Measurements from ENCODE around the gene DLGAP1. TPM values are rescaled to one million over a fixed set of nuclear protein-coding genes. Genes with fewer than 3 reads are reported as not detected.

The DLGAP1 gene
- total and polyA plus RNA-seq, 10 of the 15 experiments (the other 5 are each of a cell fraction or from before 2014, with no cell fraction given), result 0.23 to 27.6 (median 1.9) TPM

DNA sequence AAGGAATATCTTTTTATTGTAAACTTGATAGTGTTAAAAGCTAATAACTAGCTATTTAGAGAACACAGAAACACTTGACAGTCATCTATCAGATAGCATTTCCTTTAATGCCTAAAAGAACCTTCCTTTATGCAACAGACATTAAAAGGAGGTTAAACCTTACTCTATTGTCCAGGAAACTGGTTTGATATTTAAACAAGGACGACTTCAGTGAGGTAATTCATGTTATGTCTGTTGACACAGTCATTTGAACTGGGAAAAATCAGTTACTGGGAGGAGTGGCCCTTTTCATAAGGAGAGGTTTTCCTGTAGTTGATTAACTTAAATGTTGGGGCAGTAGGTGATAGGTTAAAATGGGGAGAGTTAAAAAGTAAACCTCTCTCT, 998.4 kb downstream of the DLGAP1 start (continued):
- TF ChIP-seq, protein P1, sequence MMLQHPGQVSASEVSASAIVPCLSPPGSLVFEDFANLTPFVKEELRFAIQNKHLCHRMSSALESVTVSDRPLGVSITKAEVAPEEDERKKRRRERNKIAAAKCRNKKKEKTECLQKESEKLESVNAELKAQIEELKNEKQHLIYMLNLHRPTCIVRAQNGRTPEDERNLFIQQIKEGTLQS (IDR thresholded peaks at IDR 0.05; ENCODE audit: borderline replicate concordance, extremely low read depth, low read depth, low read length), result no peak
- TF ChIP-seq, protein P2, sequence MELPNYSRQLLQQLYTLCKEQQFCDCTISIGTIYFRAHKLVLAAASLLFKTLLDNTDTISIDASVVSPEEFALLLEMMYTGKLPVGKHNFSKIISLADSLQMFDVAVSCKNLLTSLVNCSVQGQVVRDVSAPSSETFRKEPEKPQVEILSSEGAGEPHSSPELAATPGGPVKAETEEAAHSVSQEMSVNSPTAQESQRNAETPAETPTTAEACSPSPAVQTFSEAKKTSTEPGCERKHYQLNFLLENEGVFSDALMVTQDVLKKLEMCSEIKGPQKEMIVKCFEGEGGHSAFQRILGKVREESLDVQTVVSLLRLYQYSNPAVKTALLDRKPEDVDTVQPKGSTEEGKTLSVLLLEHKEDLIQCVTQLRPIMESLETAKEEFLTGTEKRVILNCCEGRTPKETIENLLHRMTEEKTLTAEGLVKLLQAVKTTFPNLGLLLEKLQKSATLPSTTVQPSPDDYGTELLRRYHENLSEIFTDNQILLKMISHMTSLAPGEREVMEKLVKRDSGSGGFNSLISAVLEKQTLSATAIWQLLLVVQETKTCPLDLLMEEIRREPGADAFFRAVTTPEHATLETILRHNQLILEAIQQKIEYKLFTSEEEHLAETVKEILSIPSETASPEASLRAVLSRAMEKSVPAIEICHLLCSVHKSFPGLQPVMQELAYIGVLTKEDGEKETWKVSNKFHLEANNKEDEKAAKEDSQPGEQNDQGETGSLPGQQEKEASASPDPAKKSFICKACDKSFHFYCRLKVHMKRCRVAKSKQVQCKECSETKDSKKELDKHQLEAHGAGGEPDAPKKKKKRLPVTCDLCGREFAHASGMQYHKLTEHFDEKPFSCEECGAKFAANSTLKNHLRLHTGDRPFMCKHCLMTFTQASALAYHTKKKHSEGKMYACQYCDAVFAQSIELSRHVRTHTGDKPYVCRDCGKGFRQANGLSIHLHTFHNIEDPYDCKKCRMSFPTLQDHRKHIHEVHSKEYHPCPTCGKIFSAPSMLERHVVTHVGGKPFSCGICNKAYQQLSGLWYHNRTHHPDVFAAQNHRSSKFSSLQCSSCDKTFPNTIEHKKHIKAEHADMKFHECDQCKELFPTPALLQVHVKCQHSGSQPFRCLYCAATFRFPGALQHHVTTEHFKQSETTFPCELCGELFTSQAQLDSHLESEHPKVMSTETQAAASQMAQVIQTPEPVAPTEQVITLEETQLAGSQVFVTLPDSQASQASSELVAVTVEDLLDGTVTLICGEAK (IDR thresholded peaks at IDR 0.05; ENCODE audit: borderline replicate concordance), result no peak
- TF ChIP-seq, protein P3, sequence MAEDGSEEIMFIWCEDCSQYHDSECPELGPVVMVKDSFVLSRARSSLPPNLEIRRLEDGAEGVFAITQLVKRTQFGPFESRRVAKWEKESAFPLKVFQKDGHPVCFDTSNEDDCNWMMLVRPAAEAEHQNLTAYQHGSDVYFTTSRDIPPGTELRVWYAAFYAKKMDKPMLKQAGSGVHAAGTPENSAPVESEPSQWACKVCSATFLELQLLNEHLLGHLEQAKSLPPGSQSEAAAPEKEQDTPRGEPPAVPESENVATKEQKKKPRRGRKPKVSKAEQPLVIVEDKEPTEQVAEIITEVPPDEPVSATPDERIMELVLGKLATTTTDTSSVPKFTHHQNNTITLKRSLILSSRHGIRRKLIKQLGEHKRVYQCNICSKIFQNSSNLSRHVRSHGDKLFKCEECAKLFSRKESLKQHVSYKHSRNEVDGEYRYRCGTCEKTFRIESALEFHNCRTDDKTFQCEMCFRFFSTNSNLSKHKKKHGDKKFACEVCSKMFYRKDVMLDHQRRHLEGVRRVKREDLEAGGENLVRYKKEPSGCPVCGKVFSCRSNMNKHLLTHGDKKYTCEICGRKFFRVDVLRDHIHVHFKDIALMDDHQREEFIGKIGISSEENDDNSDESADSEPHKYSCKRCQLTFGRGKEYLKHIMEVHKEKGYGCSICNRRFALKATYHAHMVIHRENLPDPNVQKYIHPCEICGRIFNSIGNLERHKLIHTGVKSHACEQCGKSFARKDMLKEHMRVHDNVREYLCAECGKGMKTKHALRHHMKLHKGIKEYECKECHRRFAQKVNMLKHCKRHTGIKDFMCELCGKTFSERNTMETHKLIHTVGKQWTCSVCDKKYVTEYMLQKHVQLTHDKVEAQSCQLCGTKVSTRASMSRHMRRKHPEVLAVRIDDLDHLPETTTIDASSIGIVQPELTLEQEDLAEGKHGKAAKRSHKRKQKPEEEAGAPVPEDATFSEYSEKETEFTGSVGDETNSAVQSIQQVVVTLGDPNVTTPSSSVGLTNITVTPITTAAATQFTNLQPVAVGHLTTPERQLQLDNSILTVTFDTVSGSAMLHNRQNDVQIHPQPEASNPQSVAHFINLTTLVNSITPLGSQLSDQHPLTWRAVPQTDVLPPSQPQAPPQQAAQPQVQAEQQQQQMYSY (CRISPR knock-in tag; IDR thresholded peaks at IDR 0.05), result no peak
- TF ChIP-seq PML (IDR thresholded peaks at IDR 0.05; ENCODE audit: low read length), result no peak
- no peak for TF ChIP-seq BMI1 (IDR thresholded peaks at IDR 0.05; ENCODE audit: borderline replicate concordance)
- no peak for TF ChIP-seq MYB (IDR thresholded peaks at IDR 0.05; ENCODE audit: borderline replicate concordance, low read depth, low read length)
- no peak for TF ChIP-seq CBX3 (IDR thresholded peaks at IDR 0.05; ENCODE audit: borderline replicate concordance, low read depth)
- no peak for TF ChIP-seq IKZF2 (IDR thresholded peaks at IDR 0.05)
